K562 treated with DMSO at 1 percent for 48 hours (cell line): Measurements from ENCODE around the gene STUB1. TPM values are rescaled to one million over a fixed set of nuclear protein-coding genes. Genes with fewer than 3 reads are reported as not detected.

Source experiments
- total RNA-seq: library from RNA; unstranded; fragments of 300-600 nt; gene quantifications from 2 replicates; pipeline ENCODE4 v1.2.3, GENCODE V29; 2022; ENCODE audit warnings: low replicate concordance; ENCODE audit errors: extremely low read depth

STUB1 gene
- total RNA-seq, 1 experiment from 2014 or later, result not detected

Other genes with a start within 250 kb of the STUB1 start
- gene CAPN15, start 152.7 kb upstream of the STUB1 start, total RNA-seq, result not detected in 2 replicates
- not detected in 2 replicates for gene PRR35, start 120.0 kb upstream of the STUB1 start, total RNA-seq
- not detected in 2 replicates for gene NHLRC4, start 113.4 kb upstream of the STUB1 start, total RNA-seq
- gene PIGQ, start 110.4 kb upstream of the STUB1 start, total RNA-seq, result 359 TPM in 1 of 2 replicates, not detected in the other
- not detected in 2 replicates for gene RAB40C, start 90.3 kb upstream of the STUB1 start, total RNA-seq
- gene WFIKKN1, start 49.4 kb upstream of the STUB1 start, total RNA-seq, result not detected in 2 replicates
- gene METTL26, start 44.1 kb upstream of the STUB1 start, total RNA-seq, result not detected in 2 replicates
- not detected in 2 replicates for gene MCRIP2, start 38.6 kb upstream of the STUB1 start, total RNA-seq
- gene WDR90, start 31.0 kb upstream of the STUB1 start, total RNA-seq, result not detected in 2 replicates
- not detected in 2 replicates for gene RHOT2, start 12.3 kb upstream of the STUB1 start, total RNA-seq
- not detected in 2 replicates for gene RHBDL1, start 4.7 kb upstream of the STUB1 start, total RNA-seq
- gene JMJD8, start 3.9 kb downstream of the STUB1 start, total RNA-seq, result not detected in 2 replicates
- gene WDR24, start 10.0 kb downstream of the STUB1 start, total RNA-seq, result not detected in 2 replicates
- not detected in 2 replicates for gene FBXL16, start 25.4 kb downstream of the STUB1 start, total RNA-seq
- gene METRN, start 34.7 kb downstream of the STUB1 start, total RNA-seq, result not detected in 2 replicates
- gene ANTKMT, start 40.7 kb downstream of the STUB1 start, total RNA-seq, result not detected in 2 replicates
- gene CCDC78, start 46.0 kb downstream of the STUB1 start, total RNA-seq, result not detected in 2 replicates
- gene HAGHL, start 46.7 kb downstream of the STUB1 start, total RNA-seq, result not detected in 2 replicates
- gene CIAO3, start 60.6 kb downstream of the STUB1 start, total RNA-seq, result not detected in 2 replicates
- not detected in 2 replicates for gene MSLN, start 80.3 kb downstream of the STUB1 start, total RNA-seq
- gene RPUSD1, start 108.0 kb downstream of the STUB1 start, total RNA-seq, result not detected in 2 replicates
- gene CHTF18, start 108.2 kb downstream of the STUB1 start, total RNA-seq, result not detected in 2 replicates
- gene GNG13, start 120.3 kb downstream of the STUB1 start, total RNA-seq, result not detected in 2 replicates